HL-60 (cell line): ENCODE data around the gene NFIA.

Experiments
- DNase-seq, 2 experiments: peaks; one replicate each; pipeline ENCODE4 v3.0.0-alpha.2; 2010 to 2020; ENCODE audit warnings: low read depth in 1 of 2, low spot score in 1 of 2
- H3K27ac ChIP-seq: fragments of 250-450 bp; sonication (Bioruptor Pico); replicated peaks from 2 replicates; pipeline ENCODE4 v1.5.1; 2020; ENCODE audit warnings: mild to moderate bottlenecking, moderate library complexity
- H3K27me3 ChIP-seq: fragments of 250-450 bp; sonication (Bioruptor Pico); 2 replicates; pipeline ENCODE4 v1.5.1; 2021; ENCODE audit warnings: mild to moderate bottlenecking, moderate library complexity; ENCODE audit not compliant: insufficient read depth, poor library complexity, severe bottlenecking
- H3K4me3 ChIP-seq: replicated peaks from 2 replicates; pipeline ENCODE4 v1.5.1; 2011; ENCODE audit warnings: mild to moderate bottlenecking, control low read depth, low read length; ENCODE audit not compliant: insufficient read depth
- GABPA ChIP-seq: IDR thresholded peaks from 2 replicates; pipeline ENCODE4 v1.6.1; 2012; ENCODE audit warnings: low read depth
- POLR2AphosphoS5 ChIP-seq: IDR thresholded peaks from 2 replicates; pipeline ENCODE4 v1.6.1; 2012; ENCODE audit warnings: low read depth
- REST ChIP-seq: IDR thresholded peaks from 2 replicates; pipeline ENCODE4 v1.6.1; 2012; ENCODE audit warnings: low read depth; ENCODE audit not compliant: insufficient replicate concordance
- SPI1 ChIP-seq: IDR thresholded peaks from 2 replicates; pipeline ENCODE4 v1.6.1; 2012; ENCODE audit warnings: low read depth, mild to moderate bottlenecking, borderline replicate concordance
- TF ChIP-seq, protein P1 (sequence below): IDR thresholded peaks from one replicate; pipeline ENCODE4 v1.5.1; 2011; ENCODE audit warnings: low read length, control low read depth, inconsistent platforms; ENCODE audit not compliant: insufficient read depth

Gene NFIA

GRCh38 chr1:61469365-61469764 is 387.0 kb downstream of the NFIA start:
- TF ChIP-seq POLR2AphosphoS5 (no peak), SPI1 (no peak), REST (no peak)
- no peaks in the 10 kb centered on the region for H3K27me3 ChIP-seq
- no peak for DNase-seq

GRCh38 chr1:61472876-61473275 is 390.5 kb downstream of the NFIA start:
- Histone ChIP-seq H3K4me3 (no peak overlapping the region), H3K27me3 (peaks cover 2% of the 10 kb centered on the region), H3K27ac (no peak overlapping the region)
- TF ChIP-seq SPI1: no peak
- TF ChIP-seq, protein P1, sequence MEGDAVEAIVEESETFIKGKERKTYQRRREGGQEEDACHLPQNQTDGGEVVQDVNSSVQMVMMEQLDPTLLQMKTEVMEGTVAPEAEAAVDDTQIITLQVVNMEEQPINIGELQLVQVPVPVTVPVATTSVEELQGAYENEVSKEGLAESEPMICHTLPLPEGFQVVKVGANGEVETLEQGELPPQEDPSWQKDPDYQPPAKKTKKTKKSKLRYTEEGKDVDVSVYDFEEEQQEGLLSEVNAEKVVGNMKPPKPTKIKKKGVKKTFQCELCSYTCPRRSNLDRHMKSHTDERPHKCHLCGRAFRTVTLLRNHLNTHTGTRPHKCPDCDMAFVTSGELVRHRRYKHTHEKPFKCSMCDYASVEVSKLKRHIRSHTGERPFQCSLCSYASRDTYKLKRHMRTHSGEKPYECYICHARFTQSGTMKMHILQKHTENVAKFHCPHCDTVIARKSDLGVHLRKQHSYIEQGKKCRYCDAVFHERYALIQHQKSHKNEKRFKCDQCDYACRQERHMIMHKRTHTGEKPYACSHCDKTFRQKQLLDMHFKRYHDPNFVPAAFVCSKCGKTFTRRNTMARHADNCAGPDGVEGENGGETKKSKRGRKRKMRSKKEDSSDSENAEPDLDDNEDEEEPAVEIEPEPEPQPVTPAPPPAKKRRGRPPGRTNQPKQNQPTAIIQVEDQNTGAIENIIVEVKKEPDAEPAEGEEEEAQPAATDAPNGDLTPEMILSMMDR: no peak
- TF ChIP-seq REST: no peak
- TF ChIP-seq POLR2AphosphoS5: no peak
- TF ChIP-seq GABPA: no peak
- DNase-seq: no peak

More at GRCh38 chr1:61469365-61469764, 387.0 kb downstream of the NFIA start:
- H3K27ac ChIP-seq: no peak overlapping the region
- H3K4me3 ChIP-seq: no peak overlapping the region

DNA sequence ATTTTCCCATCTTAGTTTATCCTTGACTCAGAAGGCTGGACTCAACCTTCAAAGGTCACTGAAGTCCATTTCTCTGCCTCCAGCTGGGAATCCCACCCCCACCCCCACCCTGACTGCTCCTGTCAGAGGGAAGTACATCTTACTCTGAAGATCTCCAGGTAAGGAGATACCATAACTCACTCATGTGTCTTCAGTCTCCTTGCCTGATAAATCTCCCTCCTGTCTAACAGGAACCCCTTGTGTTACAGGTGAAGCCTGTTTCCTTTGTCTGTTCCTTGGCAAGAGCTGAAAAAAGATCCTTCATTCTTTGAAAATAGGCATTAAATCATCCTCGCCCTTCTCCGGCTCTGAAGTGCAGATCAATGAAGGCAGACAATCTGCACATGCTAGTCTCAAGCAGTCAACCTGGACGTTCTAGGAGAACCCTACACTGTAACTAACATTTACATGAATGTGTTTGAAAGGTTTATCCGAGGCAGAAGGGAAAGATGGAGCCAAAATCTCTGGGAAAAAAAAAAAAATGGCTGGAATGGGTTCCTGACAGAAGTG is 392.0 kb downstream of the NFIA start:
- DNase-seq: no peak
- Histone ChIP-seq H3K27ac (no peak overlapping the region), H3K27me3 (peaks cover 2% of the 10 kb centered on the region), H3K4me3 (no peak overlapping the region)
- TF ChIP-seq REST: no peak
- TF ChIP-seq, protein P1: no peak
- no peak for TF ChIP-seq GABPA
- no peak for TF ChIP-seq POLR2AphosphoS5
- TF ChIP-seq SPI1: no peak

- no peak for DNase-seq
- H3K27me3 ChIP-seq: peaks cover 2% of the 10 kb centered on the region
- H3K4me3 ChIP-seq: no peak overlapping the region
- no peak for TF ChIP-seq SPI1
- no peak for TF ChIP-seq POLR2AphosphoS5
- TF ChIP-seq GABPA: no peak
- TF ChIP-seq, protein P1: no peak
- TF ChIP-seq REST: no peak
- H3K27ac ChIP-seq: no peak overlapping the region
These were observed 392.6 kb downstream of the NFIA start for GRCh38 chr1:61474963-61475362.
